HEK293 (cell line): ENCODE measurements around the gene EIF4E1B.
A peak's percentile ranks its signal among the peaks of the same experiment; 100 is the strongest.

ENCODE experiments used
- BCL11A ChIP-seq: fragments of 450-650 bp; formaldehyde crosslinking; IDR thresholded peaks from 2 replicates; pipeline ENCODE4 v1.5.1; 2016; ENCODE audit warnings: low read depth, missing biosample characterization, missing genetic modification characterization
- HOXA7 ChIP-seq: sonication (generic); formaldehyde crosslinking; IDR thresholded peaks from 2 replicates; pipeline ENCODE4 v1.8.1; 2022; ENCODE audit warnings: missing genetic modification reagents, borderline replicate concordance
- HOXC10 ChIP-seq: sonication (generic); formaldehyde crosslinking; IDR thresholded peaks from 2 replicates; pipeline ENCODE4 v1.8.1; 2023; ENCODE audit warnings: mild to moderate bottlenecking, missing genetic modification reagents
- KLF8 ChIP-seq: fragments of 450-650 bp; formaldehyde crosslinking; IDR thresholded peaks from 2 replicates; pipeline ENCODE4 v1.5.1; 2016; ENCODE audit warnings: missing biosample characterization, missing genetic modification characterization
- MYNN ChIP-seq: fragments of 450-650 bp; formaldehyde crosslinking; IDR thresholded peaks from 2 replicates; pipeline ENCODE4 v1.5.1; 2016; ENCODE audit warnings: missing biosample characterization, missing genetic modification characterization, borderline replicate concordance
- PRDM10 ChIP-seq: fragments of 450-650 bp; formaldehyde crosslinking; IDR thresholded peaks from 2 replicates; pipeline ENCODE4 v1.5.1; 2016; ENCODE audit warnings: missing biosample characterization, missing genetic modification characterization
- SALL2 ChIP-seq: fragments of 450-650 bp; formaldehyde crosslinking; IDR thresholded peaks from 2 replicates; pipeline ENCODE4 v1.5.0; 2017; ENCODE audit warnings: missing biosample characterization, mild to moderate bottlenecking, missing genetic modification characterization, borderline replicate concordance
- SCRT2 ChIP-seq: fragments of 450-650 bp; formaldehyde crosslinking; IDR thresholded peaks from 2 replicates; pipeline ENCODE4 v1.5.1; 2016; ENCODE audit warnings: missing biosample characterization, missing genetic modification characterization
- SP2 ChIP-seq: fragments of 450-650 bp; formaldehyde crosslinking; IDR thresholded peaks from 2 replicates; pipeline ENCODE4 v1.5.1; 2016; ENCODE audit warnings: missing biosample characterization, missing genetic modification characterization
- ZBTB7A ChIP-seq: fragments of 450-650 bp; formaldehyde crosslinking; IDR thresholded peaks from 2 replicates; pipeline ENCODE4 v1.5.1; 2016; ENCODE audit warnings: low read depth, missing biosample characterization, missing genetic modification characterization
- ZBTB8A ChIP-seq: fragments of 450-650 bp; formaldehyde crosslinking; IDR thresholded peaks from 2 replicates; pipeline ENCODE4 v1.5.1; 2016; ENCODE audit warnings: missing biosample characterization, missing genetic modification characterization
- ZNF112 ChIP-seq: fragments of 450-650 bp; formaldehyde crosslinking; IDR thresholded peaks from 2 replicates; pipeline ENCODE4 v1.5.0; 2017; ENCODE audit warnings: missing biosample characterization, missing genetic modification characterization
- ZNF121 ChIP-seq: fragments of 450-650 bp; formaldehyde crosslinking; IDR thresholded peaks from 2 replicates; pipeline ENCODE4 v1.5.1; 2016; ENCODE audit warnings: missing biosample characterization, missing genetic modification characterization
- ZNF2 ChIP-seq: fragments of 450-650 bp; formaldehyde crosslinking; IDR thresholded peaks from 2 replicates; pipeline ENCODE4 v1.5.1; 2016; ENCODE audit warnings: missing biosample characterization, missing genetic modification characterization
- ZNF211 ChIP-seq: fragments of 450-650 bp; formaldehyde crosslinking; IDR thresholded peaks from 2 replicates; pipeline ENCODE4 v1.5.1; 2016; ENCODE audit warnings: low read depth, missing biosample characterization, missing genetic modification characterization
- ZNF23 ChIP-seq: fragments of 450-650 bp; formaldehyde crosslinking; IDR thresholded peaks from 2 replicates; pipeline ENCODE4 v1.5.1; 2016; ENCODE audit warnings: missing biosample characterization, missing genetic modification characterization, borderline replicate concordance
- ZNF324 ChIP-seq: fragments of 450-650 bp; formaldehyde crosslinking; IDR thresholded peaks from 2 replicates; pipeline ENCODE4 v1.5.1; 2016; ENCODE audit warnings: missing biosample characterization, missing genetic modification characterization
- ZNF341 ChIP-seq: fragments of 450-650 bp; formaldehyde crosslinking; IDR thresholded peaks from 2 replicates; pipeline ENCODE4; 2016; ENCODE audit warnings: low read depth, missing biosample characterization, missing genetic modification characterization
- ZNF37A ChIP-seq: fragments of 450-650 bp; IDR thresholded peaks from 2 replicates; pipeline ENCODE4 v1.5.1; 2018; ENCODE audit warnings: missing biosample characterization, missing genetic modification characterization
- ZNF416 ChIP-seq: fragments of 450-650 bp; formaldehyde crosslinking; IDR thresholded peaks from 2 replicates; pipeline ENCODE4 v1.5.1; 2016; ENCODE audit warnings: missing biosample characterization, missing genetic modification characterization
- ZNF555 ChIP-seq: fragments of 450-650 bp; formaldehyde crosslinking; conservative IDR thresholded peaks from 2 replicates; pipeline ENCODE4 v1.5.1; 2017; ENCODE audit warnings: missing biosample characterization, mild to moderate bottlenecking, missing genetic modification characterization, inconsistent platforms
- ZNF560 ChIP-seq: fragments of 450-650 bp; formaldehyde crosslinking; IDR thresholded peaks from 2 replicates; pipeline ENCODE4 v1.5.1; 2017; ENCODE audit warnings: missing biosample characterization, missing genetic modification characterization, borderline replicate concordance
- ZNF561 ChIP-seq: fragments of 450-650 bp; IDR thresholded peaks from 2 replicates; pipeline ENCODE4 v1.5.1; 2018; ENCODE audit warnings: missing biosample characterization, missing genetic modification characterization, borderline replicate concordance
- ZNF610 ChIP-seq: fragments of 450-650 bp; formaldehyde crosslinking; IDR thresholded peaks from 2 replicates; pipeline ENCODE4 v1.5.1; 2016; ENCODE audit warnings: missing biosample characterization, missing genetic modification characterization, borderline replicate concordance
- ZNF621 ChIP-seq: fragments of 450-650 bp; formaldehyde crosslinking; IDR thresholded peaks from 2 replicates; pipeline ENCODE4 v1.5.1; 2017; ENCODE audit warnings: missing biosample characterization, missing genetic modification characterization
- ZNF747 ChIP-seq: fragments of 450-650 bp; formaldehyde crosslinking; IDR thresholded peaks from 2 replicates; pipeline ENCODE4 v1.5.1; 2016; ENCODE audit warnings: missing biosample characterization, missing genetic modification characterization
- ZNF843 ChIP-seq: fragments of 450-650 bp; formaldehyde crosslinking; IDR thresholded peaks from 2 replicates; pipeline ENCODE4 v1.5.1; 2016; ENCODE audit warnings: missing biosample characterization, missing genetic modification characterization
- TF ChIP-seq, protein P1 (sequence below): fragments of 450-650 bp; formaldehyde crosslinking; IDR thresholded peaks from 2 replicates; pipeline ENCODE4 v1.5.1; 2017; ENCODE audit warnings: missing biosample characterization, missing genetic modification characterization
- TF ChIP-seq, protein P2 (sequence below): fragments of 450-650 bp; formaldehyde crosslinking; conservative IDR thresholded peaks from 2 replicates; pipeline ENCODE4 v1.5.1; 2016; ENCODE audit warnings: low read depth, missing biosample characterization, missing genetic modification characterization
- TF ChIP-seq, protein P3 (sequence below): fragments of 450-650 bp; formaldehyde crosslinking; IDR thresholded peaks from 2 replicates; pipeline ENCODE4 v1.5.1; 2016; ENCODE audit warnings: missing biosample characterization, missing genetic modification characterization, borderline replicate concordance

Gene EIF4E1B

DNA sequence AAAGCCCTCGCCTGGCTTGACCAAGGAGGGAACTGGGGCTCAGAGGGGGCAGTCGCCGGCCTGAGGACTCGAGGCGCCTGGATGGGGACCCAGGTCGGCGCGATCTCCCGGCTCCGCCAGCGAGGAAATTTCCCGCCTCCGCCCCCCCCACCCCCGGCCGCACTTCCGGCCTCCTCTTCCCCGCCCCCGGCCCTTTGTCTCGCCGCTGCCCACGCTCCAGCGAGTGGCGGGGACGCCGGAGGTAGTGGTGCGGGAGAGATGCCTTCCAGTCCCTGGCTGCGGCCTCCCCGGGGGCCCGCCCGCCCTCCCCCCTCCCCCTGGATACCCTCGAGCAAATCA lies 20.1 kb upstream of the EIF4E1B start (continued):
- TF ChIP-seq MYNN (no peak), ZNF341 (tag by site-specific recombination) (no peak), ZNF2 (tag by site-specific recombination) (no peak), ZNF211 (no peak), SALL2 (tag by site-specific recombination) (no peak), KLF8 (0 out of 2 replicates have a peak, but pooled peaks have one; percentile 10), ZNF621 (tag by site-specific recombination) (no peak), BCL11A (tag by site-specific recombination) (no peak), HOXC10 (no peak), ZBTB7A (no peak), ZNF121 (no peak), ZNF23 (no peak), PRDM10 (no peak), ZNF416 (tag by site-specific recombination) (no peak), ZNF561 (tag by site-specific recombination) (0 out of 2 replicates have a peak, but pooled peaks have one; percentile 1), ZNF555 (no peak), ZNF560 (no peak), ZNF324 (no peak), ZNF112 (tag by site-specific recombination) (no peak), ZNF610 (tag by site-specific recombination) (no peak), SP2 (tag by site-specific recombination) (no peak; the same call in 1 of the 2 replicates), HOXA7 (no peak), ZNF843 (tag by site-specific recombination) (0 out of 2 replicates have a peak, but pooled peaks have one; percentile 5), ZBTB8A (no peak), ZNF37A (tag by site-specific recombination) (no peak), ZNF747 (tag by site-specific recombination) (no peak), SCRT2 (tag by site-specific recombination) (no peak)
- TF ChIP-seq, protein P1, sequence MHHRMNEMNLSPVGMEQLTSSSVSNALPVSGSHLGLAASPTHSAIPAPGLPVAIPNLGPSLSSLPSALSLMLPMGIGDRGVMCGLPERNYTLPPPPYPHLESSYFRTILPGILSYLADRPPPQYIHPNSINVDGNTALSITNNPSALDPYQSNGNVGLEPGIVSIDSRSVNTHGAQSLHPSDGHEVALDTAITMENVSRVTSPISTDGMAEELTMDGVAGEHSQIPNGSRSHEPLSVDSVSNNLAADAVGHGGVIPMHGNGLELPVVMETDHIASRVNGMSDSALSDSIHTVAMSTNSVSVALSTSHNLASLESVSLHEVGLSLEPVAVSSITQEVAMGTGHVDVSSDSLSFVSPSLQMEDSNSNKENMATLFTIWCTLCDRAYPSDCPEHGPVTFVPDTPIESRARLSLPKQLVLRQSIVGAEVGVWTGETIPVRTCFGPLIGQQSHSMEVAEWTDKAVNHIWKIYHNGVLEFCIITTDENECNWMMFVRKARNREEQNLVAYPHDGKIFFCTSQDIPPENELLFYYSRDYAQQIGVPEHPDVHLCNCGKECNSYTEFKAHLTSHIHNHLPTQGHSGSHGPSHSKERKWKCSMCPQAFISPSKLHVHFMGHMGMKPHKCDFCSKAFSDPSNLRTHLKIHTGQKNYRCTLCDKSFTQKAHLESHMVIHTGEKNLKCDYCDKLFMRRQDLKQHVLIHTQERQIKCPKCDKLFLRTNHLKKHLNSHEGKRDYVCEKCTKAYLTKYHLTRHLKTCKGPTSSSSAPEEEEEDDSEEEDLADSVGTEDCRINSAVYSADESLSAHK (tag by site-specific recombination): 0 out of 2 replicates have a peak, but pooled peaks have one; percentile 11
- TF ChIP-seq, protein P2, sequence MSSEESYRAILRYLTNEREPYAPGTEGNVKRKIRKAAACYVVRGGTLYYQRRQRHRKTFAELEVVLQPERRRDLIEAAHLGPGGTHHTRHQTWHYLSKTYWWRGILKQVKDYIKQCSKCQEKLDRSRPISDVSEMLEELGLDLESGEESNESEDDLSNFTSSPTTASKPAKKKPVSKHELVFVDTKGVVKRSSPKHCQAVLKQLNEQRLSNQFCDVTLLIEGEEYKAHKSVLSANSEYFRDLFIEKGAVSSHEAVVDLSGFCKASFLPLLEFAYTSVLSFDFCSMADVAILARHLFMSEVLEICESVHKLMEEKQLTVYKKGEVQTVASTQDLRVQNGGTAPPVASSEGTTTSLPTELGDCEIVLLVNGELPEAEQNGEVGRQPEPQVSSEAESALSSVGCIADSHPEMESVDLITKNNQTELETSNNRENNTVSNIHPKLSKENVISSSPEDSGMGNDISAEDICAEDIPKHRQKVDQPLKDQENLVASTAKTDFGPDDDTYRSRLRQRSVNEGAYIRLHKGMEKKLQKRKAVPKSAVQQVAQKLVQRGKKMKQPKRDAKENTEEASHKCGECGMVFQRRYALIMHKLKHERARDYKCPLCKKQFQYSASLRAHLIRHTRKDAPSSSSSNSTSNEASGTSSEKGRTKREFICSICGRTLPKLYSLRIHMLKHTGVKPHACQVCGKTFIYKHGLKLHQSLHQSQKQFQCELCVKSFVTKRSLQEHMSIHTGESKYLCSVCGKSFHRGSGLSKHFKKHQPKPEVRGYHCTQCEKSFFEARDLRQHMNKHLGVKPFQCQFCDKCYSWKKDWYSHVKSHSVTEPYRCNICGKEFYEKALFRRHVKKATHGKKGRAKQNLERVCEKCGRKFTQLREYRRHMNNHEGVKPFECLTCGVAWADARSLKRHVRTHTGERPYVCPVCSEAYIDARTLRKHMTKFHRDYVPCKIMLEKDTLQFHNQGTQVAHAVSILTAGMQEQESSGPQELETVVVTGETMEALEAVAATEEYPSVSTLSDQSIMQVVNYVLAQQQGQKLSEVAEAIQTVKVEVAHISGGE (tag by site-specific recombination): 0 out of 2 replicates have a peak, but pooled peaks have one; percentile 39
- TF ChIP-seq, protein P3, sequence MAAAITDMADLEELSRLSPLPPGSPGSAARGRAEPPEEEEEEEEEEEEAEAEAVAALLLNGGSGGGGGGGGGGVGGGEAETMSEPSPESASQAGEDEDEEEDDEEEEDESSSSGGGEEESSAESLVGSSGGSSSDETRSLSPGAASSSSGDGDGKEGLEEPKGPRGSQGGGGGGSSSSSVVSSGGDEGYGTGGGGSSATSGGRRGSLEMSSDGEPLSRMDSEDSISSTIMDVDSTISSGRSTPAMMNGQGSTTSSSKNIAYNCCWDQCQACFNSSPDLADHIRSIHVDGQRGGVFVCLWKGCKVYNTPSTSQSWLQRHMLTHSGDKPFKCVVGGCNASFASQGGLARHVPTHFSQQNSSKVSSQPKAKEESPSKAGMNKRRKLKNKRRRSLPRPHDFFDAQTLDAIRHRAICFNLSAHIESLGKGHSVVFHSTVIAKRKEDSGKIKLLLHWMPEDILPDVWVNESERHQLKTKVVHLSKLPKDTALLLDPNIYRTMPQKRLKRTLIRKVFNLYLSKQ (tag by site-specific recombination): no peak
